CD14-positive monocyte (primary cell): ENCODE results near the gene NTRK3. TPM values are rescaled to one million over a fixed set of nuclear protein-coding genes. Genes with fewer than 3 reads are reported as not detected.

Experiments
- DNase-seq, 3 donors: peaks; one replicate each; pipeline ENCODE4 v3.0.0-alpha.2; 2011 to 2022
- H2AFZ ChIP-seq: 2 replicates; pipeline ENCODE4 v1.6.0; 2012; ENCODE audit warnings: mild to moderate bottlenecking, low read depth, low read length, inconsistent platforms; ENCODE audit not compliant: insufficient read depth, poor library complexity, severe bottlenecking
- H3K27ac ChIP-seq, 2 donors: 1 replicate in 1 of 2; 2 replicates in 1 of 2; pipeline ENCODE4 v1.5.1; 2012 to 2013; ENCODE audit warnings: low read length in 2 of 2, control low read depth in 1 of 2, inconsistent platforms in 1 of 2, low read depth in 1 of 2, mild to moderate bottlenecking in 1 of 2
- H3K27me3 ChIP-seq, 2 donors: one replicate each; pipeline versions ENCODE4 v1.6.0 to v1.6.1; 2011 to 2013; ENCODE audit warnings: low read length in 2 of 2; ENCODE audit not compliant: control insufficient read depth in 2 of 2, insufficient read depth in 2 of 2
- H3K36me3 ChIP-seq, 2 donors: replicated peaks in 1 of 2; 1 replicate in 1 of 2; 2 replicates in 1 of 2; pipeline versions ENCODE4 v1.5.1 to v1.6.1; 2012 to 2013; ENCODE audit warnings: low read length in 2 of 2, control low read depth in 1 of 2, inconsistent platforms in 1 of 2, mild to moderate bottlenecking in 1 of 2; ENCODE audit not compliant: insufficient read depth in 2 of 2, control insufficient read depth in 1 of 2
- H3K4me1 ChIP-seq, 2 donors: 1 replicate in 1 of 2; 2 replicates in 1 of 2; pipeline versions ENCODE4 v1.5.1 to v1.6.1; 2012 to 2013; ENCODE audit warnings: low read length in 2 of 2, control low read depth in 1 of 2, inconsistent platforms in 1 of 2, mild to moderate bottlenecking in 1 of 2, moderate library complexity in 1 of 2; ENCODE audit not compliant: insufficient read depth in 2 of 2, control insufficient read depth in 1 of 2
- H3K4me2 ChIP-seq: replicated peaks from 2 replicates; pipeline ENCODE3; 2012; ENCODE audit warnings: low read length, moderate library complexity, mild to moderate bottlenecking; ENCODE audit not compliant: poor library complexity, severe bottlenecking; ENCODE audit errors: extremely low read depth
- H3K4me3 ChIP-seq, 3 experiments: fragments of 200-600 bp in 1 of 3; sonication (generic) in 1 of 3; replicated peaks in 1 of 3; 1 replicate in 2 of 3; 2 replicates in 1 of 3; pipeline ENCODE4 v1.5.1; 2011 to 2013; ENCODE audit warnings: low read length in 3 of 3, mild to moderate bottlenecking in 3 of 3, control low read depth in 2 of 3, low read depth in 2 of 3, inconsistent platforms in 1 of 3, moderate library complexity in 1 of 3
- H3K79me2 ChIP-seq: 2 replicates; pipeline ENCODE4 v1.6.0; 2012; ENCODE audit warnings: mild to moderate bottlenecking, control low read depth, inconsistent platforms, low read length, moderate library complexity; ENCODE audit not compliant: insufficient read depth
- H3K9ac ChIP-seq: 2 replicates; pipeline ENCODE4 v1.6.0; 2017; ENCODE audit warnings: low read length, mild to moderate bottlenecking; ENCODE audit not compliant: insufficient read depth, poor library complexity, severe bottlenecking
- H3K9me3 ChIP-seq, 2 donors: replicated peaks in 1 of 2; 1 replicate in 1 of 2; 2 replicates in 1 of 2; pipeline versions ENCODE4 v1.5.1 to v1.6.1; 2012 to 2013; ENCODE audit warnings: low read length in 2 of 2, control low read depth in 1 of 2; ENCODE audit not compliant: control insufficient read depth in 1 of 2, insufficient read depth in 1 of 2
- H4K20me1 ChIP-seq: 2 replicates; pipeline ENCODE4 v1.6.0; 2012; ENCODE audit warnings: mild to moderate bottlenecking, low read length, control low read depth, moderate library complexity; ENCODE audit not compliant: insufficient read depth
- H3K27ac Mint-ChIP-seq, 7 donors: one replicate each; pipeline ENCODE4 v1.8.0; 2020; ENCODE audit warnings: mild to moderate bottlenecking in 7 of 7, mixed read lengths in 7 of 7, moderate library complexity in 6 of 7, inconsistent platforms in 2 of 7
- H3K27me3 Mint-ChIP-seq, 3 donors: one replicate each; pipeline ENCODE4 v1.8.0; 2021 to 2022; ENCODE audit warnings: low read depth in 3 of 3, mild to moderate bottlenecking in 3 of 3, mixed read lengths in 3 of 3, moderate library complexity in 3 of 3, inconsistent platforms in 1 of 3
- H3K36me3 Mint-ChIP-seq, 2 donors: one replicate each; pipeline ENCODE4 v1.8.0; 2020; ENCODE audit warnings: mixed read lengths in 2 of 2, inconsistent platforms in 1 of 2, mild to moderate bottlenecking in 1 of 2
- H3K4me1 Mint-ChIP-seq: one replicate; pipeline ENCODE4 v1.8.0; 2020; ENCODE audit warnings: mild to moderate bottlenecking, mixed read lengths
- H3K4me3 Mint-ChIP-seq, 2 donors: one replicate each; pipeline ENCODE4 v1.8.0; 2020; ENCODE audit warnings: mild to moderate bottlenecking in 2 of 2, mixed read lengths in 2 of 2, moderate library complexity in 1 of 2
- H3K9me3 Mint-ChIP-seq, 7 donors: one replicate each; pipeline ENCODE4 v1.8.0; 2020 to 2022; ENCODE audit warnings: mixed read lengths in 7 of 7, mild to moderate bottlenecking in 6 of 7, moderate library complexity in 6 of 7, inconsistent platforms in 2 of 7
- WGBS: methylation state at CpG from one replicate; pipeline ENCODE4 v1.1.5; 2013; ENCODE audit warnings: missing lambda C conversion rate; ENCODE audit not compliant: insufficient coverage; 5-methylcytosine and 5-hydroxymethylcytosine counted together
- intact Hi-C, 2 donors: fragments of 100-400 bp; cut with micrococcal nuclease; formaldehyde crosslinking; loops; one replicate each; pipeline versions ENCODE4 v1.15.0 to v1.15.1; 2023
- polyA plus RNA-seq, 3 donors: library from polyadenylated mRNA; depleted of rRNA in 1 of 3; unstranded in 2 of 3; stranded (reverse) in 1 of 3; fragments of 300-500 nt in 2 of 3; fragments of >200 nt in 1 of 3; fragmentation: Illumina TruSeq in 2 of 3; gene quantifications; 1 replicate in 2 of 3; 2 replicates in 1 of 3; pipeline ENCODE4 v1.2.3, GENCODE V29; 2012 to 2021
- TF ChIP-seq, protein P1 (sequence below): fragments of 200-600 bp; IDR thresholded peaks from one replicate; pipeline ENCODE4 v1.8.0; 2022; ENCODE audit warnings: antibody characterized with exemption, mild to moderate bottlenecking

Gene NTRK3
- polyA plus RNA-seq, 3 donors: not detected

DNA sequence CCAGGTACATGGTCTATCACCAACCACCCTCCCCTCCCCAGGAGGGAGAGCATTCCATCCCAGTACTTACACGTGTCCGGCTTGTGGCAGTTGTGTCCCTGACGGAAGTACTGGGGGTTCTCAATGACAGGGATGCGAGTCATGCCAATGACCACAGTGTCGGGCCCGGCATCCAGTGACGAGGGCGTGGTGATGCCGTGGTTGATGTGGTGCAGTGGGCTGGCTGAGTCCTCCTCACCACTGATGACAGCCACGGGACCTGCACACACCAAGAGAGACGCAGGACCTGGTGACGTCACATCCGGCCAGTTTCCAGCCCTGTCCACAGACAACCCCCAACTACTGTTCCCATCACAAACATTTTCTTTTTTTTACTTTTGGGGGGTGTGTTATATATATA is 223.8 kb downstream of the NTRK3 start:
- peaks cover 4 to 14% (median 7%) of the 10 kb centered on the region in 3 donors for H3K27me3 Mint-ChIP-seq

DNA sequence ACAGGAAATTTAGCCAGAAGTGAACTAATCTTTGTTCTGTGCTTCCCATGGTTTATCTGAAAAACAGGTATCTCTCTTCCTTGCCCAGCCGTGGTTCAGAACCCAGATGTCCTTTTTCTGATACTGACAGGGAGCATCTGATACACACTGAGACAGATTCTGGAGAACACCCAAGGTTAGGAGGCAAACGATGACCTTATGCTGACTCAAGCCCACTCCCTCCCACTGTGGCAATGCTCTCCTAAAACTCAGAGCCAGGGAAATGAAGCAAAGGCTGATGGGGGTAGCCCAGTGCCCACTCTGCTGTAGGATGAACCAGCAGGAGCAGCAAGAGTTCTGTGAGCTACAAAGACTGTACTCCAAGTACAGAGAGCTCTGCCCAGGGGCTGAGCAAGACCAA is 225.1 kb downstream of the NTRK3 start:
- TF ChIP-seq, protein P1, sequence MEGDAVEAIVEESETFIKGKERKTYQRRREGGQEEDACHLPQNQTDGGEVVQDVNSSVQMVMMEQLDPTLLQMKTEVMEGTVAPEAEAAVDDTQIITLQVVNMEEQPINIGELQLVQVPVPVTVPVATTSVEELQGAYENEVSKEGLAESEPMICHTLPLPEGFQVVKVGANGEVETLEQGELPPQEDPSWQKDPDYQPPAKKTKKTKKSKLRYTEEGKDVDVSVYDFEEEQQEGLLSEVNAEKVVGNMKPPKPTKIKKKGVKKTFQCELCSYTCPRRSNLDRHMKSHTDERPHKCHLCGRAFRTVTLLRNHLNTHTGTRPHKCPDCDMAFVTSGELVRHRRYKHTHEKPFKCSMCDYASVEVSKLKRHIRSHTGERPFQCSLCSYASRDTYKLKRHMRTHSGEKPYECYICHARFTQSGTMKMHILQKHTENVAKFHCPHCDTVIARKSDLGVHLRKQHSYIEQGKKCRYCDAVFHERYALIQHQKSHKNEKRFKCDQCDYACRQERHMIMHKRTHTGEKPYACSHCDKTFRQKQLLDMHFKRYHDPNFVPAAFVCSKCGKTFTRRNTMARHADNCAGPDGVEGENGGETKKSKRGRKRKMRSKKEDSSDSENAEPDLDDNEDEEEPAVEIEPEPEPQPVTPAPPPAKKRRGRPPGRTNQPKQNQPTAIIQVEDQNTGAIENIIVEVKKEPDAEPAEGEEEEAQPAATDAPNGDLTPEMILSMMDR: no peak
- WGBS: 88% methylated on average over 1 of the region's 2 CpGs
- no peaks in the 10 kb centered on the region for H3K36me3 Mint-ChIP-seq
- intact Hi-C loops: no loop called here
- Histone ChIP-seq H3K36me3 (no peaks in the 10 kb centered on the region), H3K27me3 (no peaks in the 10 kb centered on the region), H3K4me2 (no peak overlapping the region), H4K20me1 (no peaks in the 10 kb centered on the region), H3K79me2 (no peaks in the 10 kb centered on the region), H2AFZ (no peak overlapping the region), H3K27ac (no peak overlapping the region), H3K4me3 (no peak overlapping the region), H3K4me1 (no peaks in the 10 kb centered on the region), H3K9ac (no peak overlapping the region), H3K9me3 (no peaks in the 10 kb centered on the region)
- H3K27ac Mint-ChIP-seq: no peak overlapping the region
- no peak overlapping the region for H3K4me3 Mint-ChIP-seq
- H3K4me1 Mint-ChIP-seq: peaks cover under 1% of the 10 kb centered on the region
- peaks cover 2 to 8% (median 6%) of the 10 kb centered on the region in 3 donors for H3K27me3 Mint-ChIP-seq
- no peak for DNase-seq
- peaks cover 0 to 13% (median 2%) of the 10 kb centered on the region in 7 donors for H3K9me3 Mint-ChIP-seq

More for the DNA sequence above, 223.8 kb downstream of the NTRK3 start:
- intact Hi-C loops: no loop called here
- Mint-ChIP-seq H3K9me3 (peaks cover 0 to 12% (median 0%) of the 10 kb centered on the region in 7 donors), H3K4me1 (peaks cover 2% of the 10 kb centered on the region), H3K27ac (no peak overlapping the region), H3K4me3 (no peak overlapping the region), H3K36me3 (no peaks in the 10 kb centered on the region)
- 89% methylated on average over 3 of the region's 13 CpGs for WGBS
- Histone ChIP-seq H3K4me1 (no peaks in the 10 kb centered on the region), H3K9ac (no peak overlapping the region), H3K27me3 (peaks cover 0 to 2% of the 10 kb centered on the region in 2 donors), H4K20me1 (no peaks in the 10 kb centered on the region), H3K9me3 (no peaks in the 10 kb centered on the region), H3K36me3 (no peaks in the 10 kb centered on the region), H3K79me2 (no peaks in the 10 kb centered on the region), H3K4me2 (no peak overlapping the region), H3K27ac (no peak overlapping the region), H3K4me3 (no peak overlapping the region), H2AFZ (no peak overlapping the region)
- TF ChIP-seq, protein P1: no peak
- DNase-seq: no peak
